ENCODE measurements around the gene ARAP1.

DNA sequence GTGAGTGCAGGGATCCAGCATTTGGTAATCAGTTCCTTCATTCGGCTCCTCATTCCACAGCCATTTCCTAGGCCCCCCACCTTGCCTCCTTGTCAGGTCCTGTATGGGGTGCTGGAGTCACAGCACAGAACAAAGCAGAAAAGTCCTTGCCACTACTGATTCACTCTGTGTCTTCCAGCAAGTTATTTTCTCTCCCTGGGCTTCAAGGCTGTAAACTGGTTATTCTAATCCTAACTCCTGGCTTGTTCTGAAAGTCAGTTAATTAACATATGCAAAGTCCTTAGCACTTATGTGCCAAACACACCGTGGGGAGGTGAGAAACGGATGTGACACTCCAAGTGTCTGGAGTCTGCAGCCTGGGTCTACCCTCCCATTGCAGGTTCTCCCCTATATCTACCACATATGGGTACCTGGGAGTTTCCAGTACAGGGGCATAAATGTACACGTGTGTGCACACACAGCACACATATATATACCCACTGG is 47.4 kb downstream of the ARAP1 start:
- TF ChIP-seq, protein P1, sequence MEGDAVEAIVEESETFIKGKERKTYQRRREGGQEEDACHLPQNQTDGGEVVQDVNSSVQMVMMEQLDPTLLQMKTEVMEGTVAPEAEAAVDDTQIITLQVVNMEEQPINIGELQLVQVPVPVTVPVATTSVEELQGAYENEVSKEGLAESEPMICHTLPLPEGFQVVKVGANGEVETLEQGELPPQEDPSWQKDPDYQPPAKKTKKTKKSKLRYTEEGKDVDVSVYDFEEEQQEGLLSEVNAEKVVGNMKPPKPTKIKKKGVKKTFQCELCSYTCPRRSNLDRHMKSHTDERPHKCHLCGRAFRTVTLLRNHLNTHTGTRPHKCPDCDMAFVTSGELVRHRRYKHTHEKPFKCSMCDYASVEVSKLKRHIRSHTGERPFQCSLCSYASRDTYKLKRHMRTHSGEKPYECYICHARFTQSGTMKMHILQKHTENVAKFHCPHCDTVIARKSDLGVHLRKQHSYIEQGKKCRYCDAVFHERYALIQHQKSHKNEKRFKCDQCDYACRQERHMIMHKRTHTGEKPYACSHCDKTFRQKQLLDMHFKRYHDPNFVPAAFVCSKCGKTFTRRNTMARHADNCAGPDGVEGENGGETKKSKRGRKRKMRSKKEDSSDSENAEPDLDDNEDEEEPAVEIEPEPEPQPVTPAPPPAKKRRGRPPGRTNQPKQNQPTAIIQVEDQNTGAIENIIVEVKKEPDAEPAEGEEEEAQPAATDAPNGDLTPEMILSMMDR (conservative IDR thresholded peaks at IDR 0.05; ENCODE audit: low read depth, low read length) = no peak
- TF ChIP-seq EZH2 (IDR thresholded peaks at IDR 0.05; ENCODE audit: borderline replicate concordance, low read depth, low read length, poor library complexity, severe bottlenecking) = no peak

Data from A673 (cell line).